ENCODE data around the gene ATP9B.

DNA sequence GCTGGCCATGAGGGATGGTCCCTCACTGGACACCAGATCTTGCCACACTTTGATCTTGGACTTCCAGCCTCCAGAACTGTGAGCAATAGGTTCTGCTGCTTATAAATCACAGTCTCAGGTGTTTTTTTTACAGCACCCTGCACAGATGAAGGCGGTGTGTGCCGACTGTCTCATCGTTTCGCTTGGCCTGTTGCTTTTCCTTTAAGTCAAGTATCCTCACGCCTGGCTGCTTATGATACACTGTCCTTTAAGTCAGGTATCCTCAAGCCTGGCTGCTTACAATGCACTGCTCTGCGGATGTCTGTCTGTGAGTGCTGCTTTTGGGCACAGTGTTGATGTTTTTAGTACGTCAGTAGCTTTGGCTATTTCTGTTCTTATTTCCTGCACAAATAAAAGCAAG lies 49.3 kb upstream of the ATP9B start:
- TF ChIP-seq POLR2A (IDR thresholded peaks at IDR 0.05; ENCODE audit: low read depth, low read length), result no peak
- TF ChIP-seq TAF1 (IDR thresholded peaks at IDR 0.05; ENCODE audit: low read depth, low read length), result no peak
- TF ChIP-seq PAX5 (IDR thresholded peaks at IDR 0.05; ENCODE audit: insufficient read depth, low read length, severe bottlenecking), result no peak
- TF ChIP-seq POLR2AphosphoS5 (IDR thresholded peaks at IDR 0.05; ENCODE audit: low read depth, low read length), result no peak
- no peak for TF ChIP-seq SPI1 (IDR thresholded peaks at IDR 0.05; ENCODE audit: low read depth, low read length)
- no peak for TF ChIP-seq POU2F2 (IDR thresholded peaks at IDR 0.05; ENCODE audit: low read depth, low read length)

Data from GM12891 (cell line).